Neural cell (in vitro differentiated cells): Measurements from ENCODE around the gene XPO4. TPM values are rescaled to one million over a fixed set of nuclear protein-coding genes. Genes with fewer than 3 reads are reported as not detected.

Experiments used
- H2AFZ ChIP-seq: fragments of 200-600, 300-800 bp; sonication (generic), shearing (Covaris generic); 2 replicates; pipeline ENCODE4 v1.6.0; 2014; ENCODE audit warnings: low read depth, mild to moderate bottlenecking, antibody characterized with exemption, low read length, moderate library complexity
- H3F3A ChIP-seq: fragments of 200-600 bp; shearing (Covaris generic); 2 replicates; pipeline ENCODE4 v1.6.1; 2016; ENCODE audit warnings: mild to moderate bottlenecking, moderate library complexity, mixed read lengths, antibody characterized with exemption, low read length; ENCODE audit not compliant: insufficient read depth, poor library complexity, severe bottlenecking
- H3K27ac ChIP-seq: fragments of 200-600, 300-800 bp; sonication (generic), shearing (Covaris generic); 2 replicates; pipeline ENCODE4 v1.5.1; 2014; ENCODE audit warnings: mild to moderate bottlenecking, low read length, moderate library complexity
- H3K27me3 ChIP-seq: fragments of 300-800, 200-600 bp; sonication (generic), shearing (Covaris generic); 2 replicates; pipeline ENCODE4 v1.6.0; 2014; ENCODE audit warnings: mild to moderate bottlenecking, low read depth, low read length, moderate library complexity; ENCODE audit not compliant: insufficient read depth
- H3K36me3 ChIP-seq: fragments of 300-800, 200-600 bp; sonication (generic), shearing (Covaris generic); 2 replicates; pipeline ENCODE4 v1.5.1; 2014; ENCODE audit warnings: mild to moderate bottlenecking, antibody characterized with exemption, low read length, moderate library complexity; ENCODE audit not compliant: insufficient read depth
- H3K4me2 ChIP-seq: fragments of 300-800, 200-600 bp; sonication (generic), shearing (Covaris generic); 2 replicates; pipeline ENCODE4 v1.6.0; 2014; ENCODE audit warnings: mild to moderate bottlenecking, low read length
- H3K4me3 ChIP-seq: fragments of 300-800, 200-600 bp; sonication (generic), shearing (Covaris generic); 2 replicates; pipeline ENCODE4 v1.5.1; 2014; ENCODE audit warnings: mild to moderate bottlenecking, low read length, moderate library complexity
- H3K79me2 ChIP-seq: fragments of 200-600 bp; shearing (Covaris generic); replicated peaks from 2 replicates; pipeline ENCODE4 v1.6.0; 2014; ENCODE audit warnings: mild to moderate bottlenecking, low read length, moderate library complexity; ENCODE audit not compliant: insufficient read depth
- H3K9ac ChIP-seq: fragments of 300-800, 200-600 bp; sonication (generic), shearing (Covaris generic); 2 replicates; pipeline ENCODE4 v1.6.1; 2016; ENCODE audit warnings: mild to moderate bottlenecking, low read length, mixed read lengths
- H3K9me2 ChIP-seq: fragments of 200-600 bp; shearing (Covaris generic); 2 replicates; pipeline ENCODE4 v1.6.1; 2016; ENCODE audit warnings: mild to moderate bottlenecking, low read length, mixed read lengths; ENCODE audit not compliant: insufficient read depth
- H3K9me3 ChIP-seq: fragments of 200-600, 300-800 bp; sonication (generic), shearing (Covaris generic); 2 replicates; pipeline ENCODE4 v1.6.1; 2016; ENCODE audit warnings: mild to moderate bottlenecking, mixed run types, low read length, moderate library complexity, mixed read lengths
- H4K20me1 ChIP-seq: fragments of 200-600 bp; shearing (Covaris generic); 2 replicates; pipeline ENCODE4 v1.6.1; 2016; ENCODE audit warnings: mild to moderate bottlenecking, mixed run types; ENCODE audit not compliant: insufficient read depth
- CTCF ChIP-seq: fragments of 450-650 bp; IDR thresholded peaks from 2 replicates; pipeline ENCODE4 v1.5.1; 2014; ENCODE audit warnings: antibody characterized with exemption, mild to moderate bottlenecking, moderate library complexity; ENCODE audit not compliant: poor library complexity, severe bottlenecking
- EP300 ChIP-seq: fragments of 450-650 bp; conservative IDR thresholded peaks from 2 replicates; pipeline ENCODE4 v1.6.1; 2014; ENCODE audit warnings: antibody characterized with exemption, mild to moderate bottlenecking, moderate library complexity; ENCODE audit not compliant: poor library complexity, severe bottlenecking
- EZH2 ChIP-seq: fragments of 200-600, 300-800 bp; shearing (Covaris generic), sonication (generic); IDR thresholded peaks from 2 replicates; pipeline ENCODE4 v1.6.1; 2014; ENCODE audit warnings: antibody characterized with exemption, low read length, borderline replicate concordance, mild to moderate bottlenecking; ENCODE audit not compliant: insufficient read depth, poor library complexity, severe bottlenecking
- MXI1 ChIP-seq: fragments of 450-650 bp; conservative IDR thresholded peaks from 2 replicates; pipeline ENCODE4 v1.6.1; 2014; ENCODE audit warnings: antibody characterized with exemption, mild to moderate bottlenecking; ENCODE audit not compliant: poor library complexity, severe bottlenecking
- POLR2AphosphoS5 ChIP-seq: IDR thresholded peaks from 2 replicates; pipeline ENCODE4 v1.6.1; 2012
- RAD21 ChIP-seq: fragments of 450-650 bp; conservative IDR thresholded peaks from 2 replicates; pipeline ENCODE4 v1.6.1; 2014; ENCODE audit warnings: antibody characterized with exemption, mild to moderate bottlenecking, moderate library complexity
- REST ChIP-seq: IDR thresholded peaks from 2 replicates; pipeline ENCODE4 v1.6.1; 2012; ENCODE audit warnings: borderline replicate concordance
- SMC3 ChIP-seq: fragments of 450-650 bp; conservative IDR thresholded peaks from 2 replicates; pipeline ENCODE4 v1.6.1; 2014; ENCODE audit warnings: antibody characterized with exemption, mild to moderate bottlenecking, moderate library complexity; ENCODE audit not compliant: poor library complexity
- TAF1 ChIP-seq: IDR thresholded peaks from 2 replicates; pipeline ENCODE4 v1.6.1; 2012; ENCODE audit warnings: low read depth
- polyA plus RNA-seq: library from polyadenylated mRNA; depleted of rRNA; stranded (reverse); fragments of >200 nt; gene quantifications from 2 replicates; pipeline ENCODE4 v1.2.3, GENCODE V29; 2014

Gene XPO4
- polyA plus RNA-seq, 1 donor from 2014 or later: 13.0 TPM

GRCh38 chr13:20938302-20938701 lies 35.8 kb upstream of the XPO4 start:
- H3K4me2 ChIP-seq: no peak overlapping the region

GRCh38 chr13:20927596-20928257 lies 25.2 kb upstream of the XPO4 start:
- Histone ChIP-seq H3K36me3 (no peaks in the 10 kb centered on the region), H2AFZ (no peak overlapping the region), H3K27me3 (no peaks in the 10 kb centered on the region), H3K4me2 (no peak overlapping the region), H3K9me3 (no peaks in the 10 kb centered on the region), H4K20me1 (no peaks in the 10 kb centered on the region), H3K9ac (no peak overlapping the region), H3K79me2 (no peaks in the 10 kb centered on the region), H3K4me3 (no peak overlapping the region), H3K27ac (no peak overlapping the region), H3K9me2 (no peaks in the 10 kb centered on the region), H3F3A (no peaks in the 10 kb centered on the region)
- TF ChIP-seq TAF1: no peak
- no peak for TF ChIP-seq EP300
- no peak for TF ChIP-seq REST
- no peak for TF ChIP-seq EZH2
- TF ChIP-seq RAD21: no peak
- TF ChIP-seq MXI1: no peak
- no peak for TF ChIP-seq SMC3

More at GRCh38 chr13:20938302-20938701, 35.8 kb upstream of the XPO4 start:
- Histone ChIP-seq H3K9me3 (no peaks in the 10 kb centered on the region), H2AFZ (no peak overlapping the region), H3K9me2 (no peaks in the 10 kb centered on the region), H3K27me3 (no peaks in the 10 kb centered on the region), H4K20me1 (no peaks in the 10 kb centered on the region), H3K79me2 (no peaks in the 10 kb centered on the region), H3K27ac (no peak overlapping the region), H3K36me3 (no peaks in the 10 kb centered on the region), H3F3A (no peaks in the 10 kb centered on the region), H3K4me3 (no peak overlapping the region), H3K9ac (no peak overlapping the region)
- TF ChIP-seq EP300 (no peak), EZH2 (no peak), RAD21 (no peak), REST (no peak), SMC3 (no peak), TAF1 (no peak), CTCF (no peak), MXI1 (no peak), POLR2AphosphoS5 (no peak)
